Stimulated activated effector memory CD8-positive, alpha-beta T cell treated with anti-CD3 and anti-CD28 coated beads, Interleukin-12 subunit alpha, Interleukin-12 subunit beta, amount 100 ng/mL, for 72 hours (primary cell): ENCODE measurements around the gene DPP6.

Source experiments
- ATAC-seq: fragments of 150-1000 bp; cut with Tn5 transposase; 2 replicates; pipeline ENCODE4 v1.10.0; 2021
- DNase-seq, 2 donors: peaks; one replicate each; pipeline ENCODE4 v3.0.0; 2021 to 2022; ENCODE audit warnings: low spot score in 2 of 2
- H3K27ac Mint-ChIP-seq: one replicate; pipeline ENCODE4 v1.8.0; 2022; ENCODE audit warnings: mild to moderate bottlenecking, mixed read lengths
- H3K36me3 Mint-ChIP-seq: one replicate; pipeline ENCODE4 v1.8.0; 2022; ENCODE audit warnings: mild to moderate bottlenecking, mixed read lengths
- H3K4me1 Mint-ChIP-seq: one replicate; pipeline ENCODE4 v1.8.0; 2022; ENCODE audit warnings: mixed read lengths
- H3K4me3 Mint-ChIP-seq: one replicate; pipeline ENCODE4 v1.8.0; 2022; ENCODE audit warnings: mild to moderate bottlenecking, mixed read lengths
- H3K9me3 Mint-ChIP-seq: one replicate; pipeline ENCODE4 v1.8.0; 2022; ENCODE audit warnings: mixed read lengths

The DPP6 gene

GRCh38 chr7:154437234-154437633, 385.0 kb downstream of the DPP6 start:
- Mint-ChIP-seq H3K27ac (no peak overlapping the region), H3K4me3 (no peak overlapping the region), H3K4me1 (no peaks in the 10 kb centered on the region), H3K36me3 (no peaks in the 10 kb centered on the region), H3K9me3 (peaks cover 3% of the 10 kb centered on the region)
- ATAC-seq: no peak
- DNase-seq: no peak

GRCh38 chr7:154438571-154439367, 386.6 kb downstream of the DPP6 start:
- no peak overlapping the region for H3K4me3 Mint-ChIP-seq

DNA sequence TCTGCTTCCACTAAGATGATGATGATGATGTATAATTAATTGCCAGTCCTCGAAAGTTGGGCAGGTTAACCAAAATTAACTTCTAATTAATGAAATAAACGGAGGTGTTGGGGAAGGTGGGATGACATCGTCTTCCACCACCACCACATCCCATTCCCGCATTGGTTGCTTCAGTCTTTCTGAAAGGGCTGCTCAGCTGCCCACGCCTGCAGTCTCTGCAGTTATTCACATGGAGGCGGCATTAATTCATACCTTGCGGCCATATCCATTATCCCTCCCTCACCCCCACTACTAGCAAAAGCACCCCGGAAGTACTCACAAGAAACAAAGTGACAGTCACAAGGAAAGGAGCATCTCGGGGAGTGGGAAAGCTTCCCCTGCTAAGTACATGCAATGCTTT, 387.9 kb downstream of the DPP6 start:
- no peak overlapping the region for H3K27ac Mint-ChIP-seq
- no peak overlapping the region for H3K4me3 Mint-ChIP-seq
- H3K9me3 Mint-ChIP-seq: peaks cover 7% of the 10 kb centered on the region
- H3K36me3 Mint-ChIP-seq: no peaks in the 10 kb centered on the region
- no peak for ATAC-seq
- no peaks in the 10 kb centered on the region for H3K4me1 Mint-ChIP-seq
- DNase-seq: no peak

More at GRCh38 chr7:154438571-154439367, 386.6 kb downstream of the DPP6 start:
- Mint-ChIP-seq H3K36me3 (no peaks in the 10 kb centered on the region), H3K4me1 (no peaks in the 10 kb centered on the region), H3K27ac (no peak overlapping the region), H3K9me3 (peaks cover 10% of the 10 kb centered on the region)
- DNase-seq (no peak), ATAC-seq (no peak)

DNA sequence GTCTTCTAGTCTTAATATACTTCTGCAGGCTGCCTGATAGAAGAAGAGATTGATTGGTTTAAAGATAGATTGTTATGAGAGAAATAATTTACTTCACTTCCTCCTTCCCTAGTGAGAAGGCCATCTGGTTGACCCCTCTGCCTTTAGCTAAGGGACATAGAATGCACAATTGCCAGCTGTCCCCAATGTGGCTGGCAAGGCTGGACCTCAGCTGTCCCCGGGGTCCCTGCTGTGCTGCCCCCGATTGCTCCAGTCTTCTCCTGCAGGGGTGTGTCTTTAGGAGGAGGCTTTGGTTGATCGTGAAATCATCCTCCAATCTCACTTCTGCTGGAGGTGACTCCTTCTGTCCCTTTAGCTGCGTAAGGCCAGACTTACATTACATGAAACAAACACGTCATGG, 388.5 kb downstream of the DPP6 start:
- ATAC-seq: no peak
- peaks cover 7% of the 10 kb centered on the region for H3K9me3 Mint-ChIP-seq

GRCh38 chr7:154441811-154442210, 389.6 kb downstream of the DPP6 start:
- ATAC-seq: no peak
- DNase-seq: no peak
- H3K4me3 Mint-ChIP-seq: no peak overlapping the region
- no peaks in the 10 kb centered on the region for H3K36me3 Mint-ChIP-seq
- H3K27ac Mint-ChIP-seq: no peak overlapping the region
- H3K4me1 Mint-ChIP-seq: no peaks in the 10 kb centered on the region
- H3K9me3 Mint-ChIP-seq: peaks cover 10% of the 10 kb centered on the region

More for the DNA sequence above, 388.5 kb downstream of the DPP6 start:
- no peak for DNase-seq
- H3K4me3 Mint-ChIP-seq: no peak overlapping the region
- H3K4me1 Mint-ChIP-seq: no peaks in the 10 kb centered on the region
- no peaks in the 10 kb centered on the region for H3K36me3 Mint-ChIP-seq
- H3K27ac Mint-ChIP-seq: no peak overlapping the region

DNA sequence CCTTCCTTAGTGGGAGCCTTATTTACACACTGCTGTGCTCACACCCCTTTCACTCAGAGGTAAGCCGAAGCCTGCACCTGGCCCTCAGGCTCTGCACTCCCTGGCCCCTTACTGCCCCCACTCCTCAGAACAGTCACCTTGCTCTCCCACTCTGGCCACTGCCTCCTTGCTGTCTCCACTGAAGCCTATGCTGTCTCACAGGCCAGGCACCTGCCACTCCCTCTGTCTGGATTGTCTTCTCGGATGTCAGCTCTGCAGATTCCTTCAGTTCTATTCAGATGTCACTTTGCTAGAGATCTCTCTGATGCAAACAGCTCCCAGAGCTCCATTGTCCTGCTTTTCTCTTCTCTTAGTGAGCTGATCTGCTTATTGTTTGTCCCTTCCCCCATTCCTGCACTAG, 390.7 kb downstream of the DPP6 start:
- H3K27ac Mint-ChIP-seq: no peak overlapping the region
- no peaks in the 10 kb centered on the region for H3K4me1 Mint-ChIP-seq
- ATAC-seq (no peak), DNase-seq (no peak)
- no peak overlapping the region for H3K4me3 Mint-ChIP-seq
- peaks cover 13% of the 10 kb centered on the region for H3K9me3 Mint-ChIP-seq
- H3K36me3 Mint-ChIP-seq: no peaks in the 10 kb centered on the region

GRCh38 chr7:154450451-154450850, 398.3 kb downstream of the DPP6 start:
- DNase-seq: no peak
- Mint-ChIP-seq H3K36me3 (no peaks in the 10 kb centered on the region), H3K4me1 (no peaks in the 10 kb centered on the region), H3K9me3 (peaks cover 11% of the 10 kb centered on the region), H3K4me3 (no peak overlapping the region), H3K27ac (no peak overlapping the region)
- ATAC-seq: no peak

GRCh38 chr7:154451480-154452457, 399.6 kb downstream of the DPP6 start:
- DNase-seq (no peak), ATAC-seq (no peak)
- H3K27ac Mint-ChIP-seq: no peak overlapping the region
- H3K4me1 Mint-ChIP-seq: no peaks in the 10 kb centered on the region
- no peak overlapping the region for H3K4me3 Mint-ChIP-seq
- no peaks in the 10 kb centered on the region for H3K36me3 Mint-ChIP-seq
- peaks cover 9% of the 10 kb centered on the region for H3K9me3 Mint-ChIP-seq

DNA sequence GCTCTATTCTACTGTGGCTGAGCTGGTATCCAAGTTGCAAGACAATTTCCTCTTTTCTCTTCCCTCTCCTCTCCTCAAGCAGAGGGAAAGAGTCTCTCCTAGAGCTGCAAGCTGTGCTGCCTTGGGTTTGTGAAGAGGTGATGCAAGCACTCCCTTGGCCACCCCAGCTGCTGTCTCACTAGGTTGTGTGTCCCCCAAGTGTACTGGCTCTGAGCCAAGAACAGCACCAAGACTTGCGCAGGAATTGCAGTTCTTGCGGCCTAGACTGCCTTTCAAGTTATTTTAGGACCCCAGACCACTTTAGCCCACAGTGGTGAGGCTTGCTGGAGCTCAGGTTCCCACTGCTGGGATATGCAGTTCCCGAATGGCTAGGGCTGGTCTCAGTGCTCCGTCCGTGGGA, 411.6 kb downstream of the DPP6 start:
- no peak overlapping the region for H3K27ac Mint-ChIP-seq
- H3K36me3 Mint-ChIP-seq: no peaks in the 10 kb centered on the region
- H3K4me3 Mint-ChIP-seq: no peak overlapping the region
- peaks cover 9% of the 10 kb centered on the region for H3K9me3 Mint-ChIP-seq
- no peaks in the 10 kb centered on the region for H3K4me1 Mint-ChIP-seq
- DNase-seq (no peak), ATAC-seq (no peak)

DNA sequence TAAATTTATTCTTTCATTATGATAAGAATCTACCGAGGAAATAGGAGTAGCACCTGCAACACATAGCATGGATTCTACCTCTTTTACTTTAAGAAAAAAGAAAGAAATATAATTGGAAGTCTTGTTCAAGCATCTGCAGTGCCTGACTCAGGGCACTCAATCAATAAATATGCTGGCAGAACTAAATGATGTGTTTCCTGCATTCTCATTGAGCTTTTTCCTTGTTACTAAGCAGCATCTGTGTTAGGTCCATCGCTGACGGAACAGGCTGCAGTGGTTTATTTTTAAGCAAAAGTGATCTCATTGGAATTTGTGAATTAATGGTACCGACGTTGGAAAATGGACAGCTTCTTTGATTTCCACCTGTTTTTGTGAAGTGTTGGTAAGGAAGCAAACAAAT, 417.5 kb downstream of the DPP6 start:
- Mint-ChIP-seq H3K36me3 (no peaks in the 10 kb centered on the region), H3K27ac (no peak overlapping the region), H3K4me1 (no peaks in the 10 kb centered on the region), H3K9me3 (peaks cover 9% of the 10 kb centered on the region), H3K4me3 (no peak overlapping the region)
- no peak for DNase-seq
- no peak for ATAC-seq

- Mint-ChIP-seq H3K27ac (no peak overlapping the region), H3K4me1 (no peaks in the 10 kb centered on the region), H3K4me3 (no peak overlapping the region), H3K9me3 (peaks cover 5% of the 10 kb centered on the region), H3K36me3 (no peaks in the 10 kb centered on the region)
- no peak for ATAC-seq
- DNase-seq: no peak
These were observed 420.1 kb downstream of the DPP6 start for GRCh38 chr7:154472343-154472742.

DNA sequence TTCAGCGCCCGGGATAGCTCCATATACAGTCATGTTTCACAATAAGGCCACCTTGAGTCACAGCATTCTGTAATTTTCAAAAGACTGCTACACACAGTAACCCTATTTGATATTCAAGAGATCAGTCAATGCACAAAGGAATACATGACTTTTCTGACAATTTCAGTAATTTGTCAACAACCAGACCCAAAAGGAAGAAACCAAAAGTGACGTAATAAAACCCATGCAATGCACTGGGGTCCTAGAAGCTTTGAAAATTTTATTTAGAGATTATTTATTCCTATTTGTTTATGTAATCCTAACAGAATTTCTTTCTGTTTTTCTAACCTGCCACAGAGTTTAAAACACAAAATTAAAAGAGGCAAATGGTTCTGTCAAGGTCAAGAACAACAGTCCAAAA, 421.2 kb downstream of the DPP6 start:
- H3K9me3 Mint-ChIP-seq: peaks cover 5% of the 10 kb centered on the region
- H3K4me3 Mint-ChIP-seq: no peak overlapping the region
- DNase-seq (no peak), ATAC-seq (no peak)
- no peak overlapping the region for H3K27ac Mint-ChIP-seq
- H3K36me3 Mint-ChIP-seq: no peaks in the 10 kb centered on the region
- H3K4me1 Mint-ChIP-seq: no peaks in the 10 kb centered on the region

GRCh38 chr7:154474903-154475520, 422.8 kb downstream of the DPP6 start:
- H3K36me3 Mint-ChIP-seq: no peaks in the 10 kb centered on the region
- no peaks in the 10 kb centered on the region for H3K4me1 Mint-ChIP-seq
- no peak overlapping the region for H3K4me3 Mint-ChIP-seq
- no peak overlapping the region for H3K27ac Mint-ChIP-seq
- no peak for DNase-seq
- no peak for ATAC-seq
- H3K9me3 Mint-ChIP-seq: peaks cover 5% of the 10 kb centered on the region

DNA sequence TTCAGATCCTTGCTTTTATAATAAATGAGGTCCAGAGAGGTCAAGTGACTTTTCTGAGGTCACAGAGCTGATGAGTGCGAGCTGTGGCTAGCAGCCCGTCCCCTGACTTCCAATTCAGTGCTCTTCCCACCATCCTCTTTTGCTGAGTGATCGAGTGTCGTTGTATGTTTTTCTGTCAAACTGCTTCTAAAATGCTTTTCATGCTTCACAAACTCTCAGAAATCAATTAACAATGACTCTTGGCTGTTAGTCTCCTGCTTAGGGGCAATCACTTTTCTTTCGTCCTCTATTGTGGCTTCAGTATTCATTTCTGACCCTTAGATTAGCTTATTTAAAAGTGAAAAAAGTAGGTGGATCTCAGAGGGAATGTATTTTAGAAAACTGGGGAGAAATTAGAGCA, 423.7 kb downstream of the DPP6 start:
- no peak for DNase-seq
- no peak for ATAC-seq
- Mint-ChIP-seq H3K27ac (no peak overlapping the region), H3K36me3 (no peaks in the 10 kb centered on the region), H3K4me3 (no peak overlapping the region), H3K9me3 (peaks cover 5% of the 10 kb centered on the region), H3K4me1 (no peaks in the 10 kb centered on the region)

DNA sequence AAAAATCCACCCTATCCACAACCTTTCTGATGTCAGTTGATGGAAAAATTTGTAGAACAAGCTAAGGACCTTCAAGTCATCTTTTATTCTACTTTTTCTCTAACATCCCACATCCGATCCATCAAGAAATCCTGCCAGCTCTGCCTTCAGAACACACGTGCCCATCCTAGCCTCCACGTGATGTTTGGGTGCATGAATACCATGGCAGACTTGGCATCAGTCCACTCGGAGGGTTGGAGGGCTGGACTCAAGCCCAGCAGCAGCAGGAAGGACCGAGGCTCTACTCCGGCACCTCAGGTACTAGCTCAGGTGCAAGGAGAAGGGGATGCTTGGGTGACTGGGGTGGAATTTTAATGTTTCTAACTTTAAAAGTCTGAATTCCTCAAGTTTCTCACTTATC, 428.6 kb downstream of the DPP6 start:
- H3K4me1 Mint-ChIP-seq: no peaks in the 10 kb centered on the region
- peaks cover 7% of the 10 kb centered on the region for H3K9me3 Mint-ChIP-seq
- H3K27ac Mint-ChIP-seq: no peak overlapping the region
- H3K36me3 Mint-ChIP-seq: no peaks in the 10 kb centered on the region
- no peak overlapping the region for H3K4me3 Mint-ChIP-seq
- ATAC-seq: no peak
- DNase-seq: no peak
